HG02884 (cell line): Measurements from ENCODE around the gene EFCC1.
"Not testable (repeated sequence)": the region's sequence is repeated elsewhere in the genome, so short reads cannot be mapped to it uniquely, and the experiment has no call there.

Source experiments
- ATAC-seq: cut with Tn5 transposase; IDR thresholded peaks from one replicate; pipeline ENCODE4 v1.9.1; 2021; ENCODE audit warnings: mild to moderate bottlenecking, moderate library complexity; ENCODE audit not compliant: unreplicated experiment

EFCC1 gene

DNA sequence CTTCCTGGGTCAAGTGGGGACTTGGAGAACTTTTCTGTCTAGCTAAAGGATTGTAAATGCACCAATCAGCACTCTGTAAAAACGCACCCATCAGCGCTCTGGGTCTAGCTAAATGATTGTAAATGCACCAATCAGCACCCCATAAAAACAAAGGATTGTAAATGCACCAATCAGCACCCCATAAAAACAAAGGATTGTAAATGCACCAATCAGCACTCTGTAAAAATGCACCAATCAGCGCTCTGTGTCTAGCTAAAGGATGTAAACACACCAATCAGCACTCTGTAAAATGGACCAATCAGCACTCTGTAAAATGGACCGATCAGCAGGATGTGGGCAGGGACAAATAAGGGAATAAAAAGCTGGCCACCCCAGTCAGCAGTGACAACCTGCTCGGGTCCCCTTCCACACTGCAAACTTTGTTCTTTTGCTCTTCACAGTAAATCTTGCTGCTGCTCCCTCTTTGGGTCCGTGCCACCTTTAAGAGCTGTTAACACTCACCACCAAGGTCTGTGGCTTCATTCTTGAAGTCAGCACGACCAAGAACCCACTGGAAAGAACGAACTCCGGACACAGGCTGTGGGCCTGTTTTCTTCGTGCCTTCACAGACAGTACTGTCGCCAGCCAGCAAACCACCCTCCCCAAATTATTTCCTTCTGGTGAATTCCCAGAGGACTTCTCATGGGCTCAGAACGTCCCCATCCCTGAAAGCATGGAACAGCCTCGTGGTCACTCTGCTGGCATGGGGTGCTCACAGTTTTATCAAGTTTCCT is 68.4 kb downstream of the EFCC1 start:
- not testable (repeated sequence) for ATAC-seq

- ATAC-seq, result no peak
Measured at GRCh38 chr3:129070086-129070885, 69.2 kb downstream of the EFCC1 start.

DNA sequence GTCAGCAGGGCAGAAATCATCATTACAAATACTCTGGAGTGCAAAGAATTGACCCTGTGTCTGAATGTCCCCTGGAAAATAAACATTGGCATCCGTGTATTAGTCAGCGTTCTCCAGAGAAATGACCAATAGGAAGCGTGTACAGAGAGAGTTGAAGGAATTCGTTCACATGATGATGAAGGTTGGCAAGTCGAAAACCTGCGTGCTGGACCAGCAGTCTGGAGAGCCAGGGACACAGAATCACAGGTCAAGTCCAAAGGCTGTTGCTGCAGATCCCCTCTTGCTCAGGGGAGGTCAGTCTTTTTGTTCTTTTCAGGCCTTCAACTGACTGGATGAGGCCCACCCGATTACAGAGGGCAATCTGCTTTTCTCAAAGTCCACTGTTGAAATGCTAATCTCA is 76.1 kb downstream of the EFCC1 start:
- no peak for ATAC-seq

DNA sequence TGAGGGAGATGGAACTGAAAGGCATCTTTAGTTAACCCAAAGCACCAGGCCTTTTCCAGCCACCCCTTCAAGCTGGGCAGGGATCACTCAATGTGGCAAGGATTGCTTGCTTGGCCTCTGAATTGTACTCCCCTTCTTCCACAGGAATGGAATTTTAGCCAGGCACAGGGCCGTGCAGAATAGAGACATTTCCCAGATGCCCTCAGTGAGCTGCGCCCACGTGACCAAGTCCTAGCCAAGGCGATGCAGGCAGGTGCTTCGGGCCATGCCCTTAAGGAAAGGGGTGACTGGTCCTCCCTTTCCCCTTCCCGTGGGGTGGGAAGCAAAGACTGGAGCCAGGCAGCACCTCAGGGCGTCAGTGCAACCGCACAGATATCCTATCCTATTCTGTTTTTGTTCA is 77.4 kb downstream of the EFCC1 start:
- ATAC-seq, result no peak

DNA sequence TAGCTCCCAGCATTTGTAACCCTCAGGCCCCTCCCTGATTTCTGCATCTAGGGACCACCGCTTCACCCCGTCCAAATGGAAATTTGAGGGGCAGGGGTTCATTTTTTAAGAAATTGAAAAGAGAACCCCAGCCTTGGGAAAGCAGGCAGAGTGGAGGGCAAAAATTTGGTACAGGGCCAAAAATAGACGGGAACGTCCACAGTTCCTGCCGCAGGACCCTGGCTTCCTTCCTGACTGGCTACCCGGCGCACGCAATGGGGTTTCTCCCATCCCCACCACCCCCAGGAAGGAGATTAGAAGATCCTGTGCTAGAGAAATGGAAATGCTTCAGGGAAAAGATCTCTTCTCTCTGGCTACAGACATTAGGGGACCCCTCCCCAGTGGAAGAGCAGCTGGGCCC is 80.4 kb downstream of the EFCC1 start:
- ATAC-seq, result no peak

DNA sequence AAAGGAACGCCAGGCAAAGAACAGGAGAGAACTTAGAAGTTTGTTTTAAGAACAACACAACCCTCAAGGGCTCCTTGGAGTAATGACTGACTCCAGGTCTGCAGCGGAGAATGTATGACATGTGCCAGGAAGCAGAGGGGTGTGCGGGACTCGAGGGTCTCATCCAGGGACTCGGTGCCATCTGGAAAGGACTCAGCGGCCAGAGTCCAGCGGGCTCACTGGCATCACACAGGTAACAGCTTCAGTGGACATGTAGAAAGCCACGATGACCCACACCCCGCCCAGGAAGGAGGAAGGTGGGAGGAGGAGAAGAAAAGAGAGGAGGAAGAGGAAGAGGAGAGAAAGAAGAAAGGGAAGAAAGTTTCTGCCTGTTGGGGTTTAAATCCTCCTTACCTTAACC is 80.9 kb downstream of the EFCC1 start:
- no peak for ATAC-seq

- no peak for ATAC-seq
Measured at GRCh38 chr3:129084501-129084900, 83.4 kb downstream of the EFCC1 start.

DNA sequence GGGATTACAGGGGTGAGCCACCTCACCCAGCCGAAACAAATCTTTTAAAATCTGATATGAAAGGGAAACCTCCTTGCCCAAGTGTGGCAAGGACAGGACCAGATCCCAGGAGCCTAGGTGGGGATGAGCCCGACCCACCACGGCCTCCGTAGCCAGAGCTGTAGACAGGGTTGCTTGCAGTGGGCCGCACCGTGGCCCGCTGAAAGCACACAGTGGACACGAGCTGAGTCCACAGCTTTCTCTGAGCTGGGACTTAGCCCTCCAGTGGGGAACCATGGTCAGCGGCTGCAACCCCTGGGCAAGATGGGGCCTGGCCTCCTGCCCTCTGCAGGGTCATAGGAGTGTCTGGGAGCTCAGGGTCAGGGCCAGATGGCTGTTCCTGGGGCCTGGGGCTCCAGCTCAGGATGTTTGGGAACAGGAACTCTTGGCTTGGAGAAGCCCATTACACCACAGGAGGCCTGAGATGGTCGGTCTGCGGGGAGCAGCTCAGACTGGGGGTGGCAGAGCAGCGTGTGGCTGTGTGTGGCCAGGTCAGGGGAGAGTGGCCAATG is 84.1 kb downstream of the EFCC1 start:
- no peak for ATAC-seq

DNA sequence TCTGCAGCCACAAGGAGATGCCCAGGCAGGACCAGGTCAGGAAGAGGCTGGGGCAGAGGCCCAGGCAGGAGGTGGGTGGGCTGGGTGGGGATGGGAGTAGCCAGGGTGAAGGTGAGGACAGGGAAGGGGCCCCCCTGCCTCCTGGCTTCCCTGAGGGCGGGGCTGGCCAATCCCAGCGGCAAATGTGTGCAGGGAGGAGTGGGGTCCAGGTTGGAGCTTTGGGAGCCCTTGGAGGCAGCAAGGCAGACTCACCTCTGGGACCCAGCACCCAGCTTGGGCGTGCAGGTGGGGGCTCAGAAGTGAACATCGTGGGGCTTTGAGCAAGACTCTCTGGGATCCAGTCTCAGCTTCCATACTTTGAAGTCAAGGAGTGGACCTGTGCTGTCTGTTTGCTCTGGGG is 84.7 kb downstream of the EFCC1 start:
- no peak for ATAC-seq

DNA sequence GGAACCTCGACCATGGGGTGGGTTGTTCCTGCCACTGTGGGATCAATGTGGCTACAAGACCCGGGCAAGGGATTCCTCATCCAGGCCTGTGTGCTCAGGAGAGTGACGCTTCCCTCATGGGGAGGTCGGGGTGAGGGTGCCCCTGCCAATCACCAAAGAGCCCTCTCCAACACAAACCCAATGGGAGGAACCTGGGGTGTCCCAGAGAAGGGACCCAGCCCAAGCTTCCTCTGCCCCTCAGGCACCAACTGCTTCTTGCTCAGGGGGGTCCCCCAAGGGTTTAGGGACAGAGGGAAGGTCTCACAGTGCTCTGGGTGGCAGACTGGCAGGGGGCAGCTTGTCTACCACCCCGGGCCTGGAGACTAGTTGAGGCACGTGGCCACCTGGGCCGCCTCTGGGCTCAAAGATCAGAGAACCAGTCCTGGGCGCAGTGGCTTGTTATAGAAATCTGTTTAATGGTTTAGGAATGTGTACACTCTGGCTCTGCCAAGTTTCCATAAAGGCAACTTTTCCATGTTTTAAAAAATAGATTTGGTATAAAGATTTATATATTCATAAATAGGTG is 86.1 kb downstream of the EFCC1 start:
- no peak for ATAC-seq

GRCh38 chr3:129087904-129088303 is 86.8 kb downstream of the EFCC1 start:
- ATAC-seq, result not testable (repeated sequence)

DNA sequence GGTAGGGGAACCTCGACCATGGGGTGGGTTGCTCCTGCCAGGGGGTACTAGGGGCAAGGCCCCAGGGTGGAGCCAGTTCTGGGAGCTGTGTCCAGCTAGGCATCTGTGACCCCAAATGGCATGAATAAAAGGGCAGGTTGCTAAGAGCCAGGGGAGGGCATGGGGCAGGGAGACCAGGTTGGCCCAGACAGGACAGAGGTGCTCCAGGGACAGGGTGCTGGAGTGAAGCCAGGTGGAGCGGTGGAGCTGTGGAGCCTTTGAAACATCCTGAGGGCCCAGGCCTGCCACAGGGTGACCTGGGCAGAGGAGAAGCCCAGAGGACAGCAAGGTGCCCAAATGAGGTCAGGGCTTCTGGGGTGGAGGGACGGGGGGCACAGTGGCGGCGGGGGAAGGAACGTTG is 87.2 kb downstream of the EFCC1 start:
- not testable (repeated sequence) for ATAC-seq
